ENCODE data around the gene BIK.
"Not testable (repeated sequence)": the region's sequence is repeated elsewhere in the genome, so short reads cannot be mapped to it uniquely, and the experiment has no call there.

Gene BIK

GRCh38 chr22:43136255-43136654 lies 25.7 kb downstream of the BIK start:
- DNase-seq (ENCODE audit: low read depth in 2 of 2): peak; percentile 31 to 33

- DNase-seq (ENCODE audit: low read depth in 2 of 2): no peak
These were observed 26.3 kb downstream of the BIK start for GRCh38 chr22:43136801-43137200.

GRCh38 chr22:43142880-43143562 lies 32.5 kb downstream of the BIK start, which contains the start of gene MCAT:
Gene MCAT, minus strand, starts transcription at chr22:43143398. Its CDS starts 50 bp downstream, at chr22:43143348.
- peak; percentile 66 to 77 for DNase-seq (ENCODE audit: low read depth in 2 of 2)

GRCh38 chr22:43144949-43145348 lies 34.4 kb downstream of the BIK start:
- no peak for DNase-seq (ENCODE audit: low read depth in 2 of 2)

GRCh38 chr22:43145371-43145770 lies 34.8 kb downstream of the BIK start:
- DNase-seq (ENCODE audit: low read depth in 2 of 2): not testable (repeated sequence)

- DNase-seq (ENCODE audit: low read depth in 2 of 2): not testable (repeated sequence)
These were observed 35.8 kb downstream of the BIK start for GRCh38 chr22:43146332-43146731.

- DNase-seq (ENCODE audit: low read depth in 2 of 2): no peak
These were observed 37.3 kb downstream of the BIK start for GRCh38 chr22:43147821-43148220.

- DNase-seq (ENCODE audit: low read depth in 2 of 2): no peak
These were observed 38.0 kb downstream of the BIK start for GRCh38 chr22:43148581-43148980.

- DNase-seq (ENCODE audit: low read depth in 2 of 2): no peak
These were observed 40.2 kb downstream of the BIK start for GRCh38 chr22:43150731-43151206.

GRCh38 chr22:43151251-43152002 lies 40.9 kb downstream of the BIK start, which contains the start of gene TSPO:
Gene TSPO, plus strand, starts transcription at chr22:43151559. Its CDS starts 7,680 bp downstream, at chr22:43159239.
- peak; percentile 48 to 70 for DNase-seq (ENCODE audit: low read depth in 2 of 2)

GRCh38 chr22:43152003-43152356 lies 41.4 kb downstream of the BIK start:
- no peak for DNase-seq (ENCODE audit: low read depth in 2 of 2)

GRCh38 chr22:43152357-43153071 lies 42.0 kb downstream of the BIK start:
- peak; percentile 30 to 47 for DNase-seq (ENCODE audit: low read depth in 2 of 2)

- DNase-seq (ENCODE audit: low read depth in 2 of 2): no peak
These were observed 43.3 kb downstream of the BIK start for GRCh38 chr22:43153899-43154298.

GRCh38 chr22:43154887-43155536 lies 44.5 kb downstream of the BIK start:
- no peak for DNase-seq (ENCODE audit: low read depth in 2 of 2)

GRCh38 chr22:43155789-43156188 lies 45.2 kb downstream of the BIK start:
- DNase-seq (ENCODE audit: low read depth in 2 of 2): no peak

- no peak for DNase-seq (ENCODE audit: low read depth in 2 of 2)
These were observed 45.9 kb downstream of the BIK start for GRCh38 chr22:43156413-43156812.

GRCh38 chr22:43157874-43158546 lies 47.5 kb downstream of the BIK start:
- DNase-seq (ENCODE audit: low read depth in 2 of 2): no peak

- no peak for DNase-seq (ENCODE audit: low read depth in 2 of 2)
These were observed 48.4 kb downstream of the BIK start for GRCh38 chr22:43158778-43159483.

- DNase-seq (ENCODE audit: low read depth in 2 of 2): no peak
These were observed 49.1 kb downstream of the BIK start for GRCh38 chr22:43159484-43160178.

Data from stimulated activated CD4-positive, alpha-beta T cell treated with anti-CD3 and anti-CD28 coated beads, Interleukin-1b, Interleukin-23, amount 100 ng/mL, for 4 hours (primary cell).